Measurements from ENCODE around the gene SRSF10.
A peak's percentile ranks its signal among the peaks of the same experiment; 100 is the strongest.

The SRSF10 gene

DNA sequence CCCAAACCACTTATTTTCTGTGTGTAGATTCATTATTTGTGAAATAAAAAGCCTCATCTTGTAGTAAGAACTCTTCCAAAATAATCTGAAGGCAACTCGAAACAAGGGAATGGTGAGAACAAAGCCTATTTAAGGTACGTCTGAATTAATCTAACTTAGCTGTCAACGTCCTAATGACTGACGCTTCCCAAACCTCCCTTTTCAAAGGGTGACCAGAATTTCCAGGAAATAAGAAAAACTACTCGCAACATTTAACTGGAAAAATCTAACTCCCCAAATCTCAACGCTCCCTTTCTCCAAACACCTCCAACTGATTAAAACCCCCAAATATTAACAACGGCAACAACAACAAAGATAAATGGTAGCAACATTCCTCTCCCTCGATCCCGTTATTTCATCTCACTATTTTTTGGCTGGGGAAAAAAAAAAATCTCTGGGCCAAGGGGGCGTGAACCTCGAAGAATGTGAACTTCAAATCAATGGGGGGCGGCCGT, 693 bp downstream of the SRSF10 start:
- ChIA-PET CTCF (interaction anchor here (0.7 to 4.5 kb wide), 4 partner anchors 25 to 162 kb away, joined by 3 to 21 read pairs (median 3); no protein-coding TSS in a partner anchor), POLR2A (interaction anchor here (0.6 to 2.1 kb wide), 10 partner anchors 19 to 201 kb away, joined by 3 to 24 read pairs (median 6); partner anchors contain the start of genes GALE, MYOM3, PITHD1 and PNRC2)
- Histone ChIP-seq H3K4me3 (ENCODE audit: low read depth, low read length) (peak overlapping the region; percentile 100), H3K9me3 (ENCODE audit: control insufficient read depth, insufficient read depth, low read depth, low read length) (no peaks in the 10 kb centered on the region), H3K4me1 (ENCODE audit: control insufficient read depth, insufficient read depth, low read length) (peaks cover 24% of the 10 kb centered on the region), H3K27ac (ENCODE audit: extremely low read depth, low read depth, low read length) (peak overlapping the region; percentile 96), H3K36me3 (ENCODE audit: control insufficient read depth in 2 of 2, insufficient read depth in 1 of 2, low read length in 2 of 2) (peaks cover 3 to 46% of the 10 kb centered on the region in 2 experiments)
- TF ChIP-seq SCRT1 (tag by site-specific recombination; IDR thresholded peaks at IDR 0.05; ENCODE audit: borderline replicate concordance), result no peak
- TF ChIP-seq KLF9 (tag by site-specific recombination; IDR thresholded peaks at IDR 0.05; ENCODE audit: low read depth), result peak; percentile 76
- TF ChIP-seq ZNF558 (tag by site-specific recombination; IDR thresholded peaks at IDR 0.05), result no peak
- no peak for TF ChIP-seq ZNF664 (tag by site-specific recombination; IDR thresholded peaks at IDR 0.05)
- no peak for TF ChIP-seq ZNF354C (tag by site-specific recombination; IDR thresholded peaks at IDR 0.05; ENCODE audit: borderline replicate concordance, low read depth)
- no peak for TF ChIP-seq ZNF223 (tag by site-specific recombination; IDR thresholded peaks at IDR 0.05)
- TF ChIP-seq MEIS1 (CRISPR knock-in tag; IDR thresholded peaks at IDR 0.05; ENCODE audit: borderline replicate concordance), result 0 out of 2 replicates have a peak, but pooled peaks have one; percentile 3
- TF ChIP-seq, protein P1, sequence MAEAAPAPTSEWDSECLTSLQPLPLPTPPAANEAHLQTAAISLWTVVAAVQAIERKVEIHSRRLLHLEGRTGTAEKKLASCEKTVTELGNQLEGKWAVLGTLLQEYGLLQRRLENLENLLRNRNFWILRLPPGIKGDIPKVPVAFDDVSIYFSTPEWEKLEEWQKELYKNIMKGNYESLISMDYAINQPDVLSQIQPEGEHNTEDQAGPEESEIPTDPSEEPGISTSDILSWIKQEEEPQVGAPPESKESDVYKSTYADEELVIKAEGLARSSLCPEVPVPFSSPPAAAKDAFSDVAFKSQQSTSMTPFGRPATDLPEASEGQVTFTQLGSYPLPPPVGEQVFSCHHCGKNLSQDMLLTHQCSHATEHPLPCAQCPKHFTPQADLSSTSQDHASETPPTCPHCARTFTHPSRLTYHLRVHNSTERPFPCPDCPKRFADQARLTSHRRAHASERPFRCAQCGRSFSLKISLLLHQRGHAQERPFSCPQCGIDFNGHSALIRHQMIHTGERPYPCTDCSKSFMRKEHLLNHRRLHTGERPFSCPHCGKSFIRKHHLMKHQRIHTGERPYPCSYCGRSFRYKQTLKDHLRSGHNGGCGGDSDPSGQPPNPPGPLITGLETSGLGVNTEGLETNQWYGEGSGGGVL (tag by site-specific recombination; IDR thresholded peaks at IDR 0.05), result no peak

DNA sequence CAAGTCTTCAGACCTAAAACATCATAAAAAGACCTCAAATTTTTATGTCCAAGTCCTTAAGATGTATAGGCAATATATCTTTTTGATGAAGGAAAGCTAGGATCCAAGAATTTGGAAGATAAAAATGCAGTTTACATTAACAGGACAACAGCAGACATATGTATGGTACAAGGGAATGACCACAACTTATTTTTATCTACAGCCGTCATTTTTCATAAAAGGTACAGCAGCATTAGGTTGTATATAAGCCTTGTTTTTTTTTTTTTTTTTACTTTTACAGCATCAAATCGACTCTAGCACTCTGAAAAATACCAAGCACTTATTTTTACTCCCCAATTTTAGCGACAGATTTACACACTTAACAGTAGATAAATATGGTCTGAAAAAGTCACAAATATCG, 1.3 kb downstream of the SRSF10 start:
- Histone ChIP-seq H3K36me3 (ENCODE audit: control insufficient read depth in 2 of 2, insufficient read depth in 1 of 2, low read length in 2 of 2) (peaks cover 8 to 53% of the 10 kb centered on the region in 2 experiments), H3K4me1 (ENCODE audit: control insufficient read depth, insufficient read depth, low read length) (peaks cover 21% of the 10 kb centered on the region), H3K9me3 (ENCODE audit: control insufficient read depth, insufficient read depth, low read depth, low read length) (no peaks in the 10 kb centered on the region), H3K4me3 (ENCODE audit: low read depth, low read length) (peak overlapping the region; percentile 100), H3K27ac (ENCODE audit: extremely low read depth, low read depth, low read length) (peak overlapping the region; percentile 96)
- POLR2A ChIA-PET, result interaction anchor here (2.1 kb wide), 1 partner anchor 25 kb away, joined by 10 read pairs; no protein-coding TSS in a partner anchor
- TF ChIP-seq, protein P2, sequence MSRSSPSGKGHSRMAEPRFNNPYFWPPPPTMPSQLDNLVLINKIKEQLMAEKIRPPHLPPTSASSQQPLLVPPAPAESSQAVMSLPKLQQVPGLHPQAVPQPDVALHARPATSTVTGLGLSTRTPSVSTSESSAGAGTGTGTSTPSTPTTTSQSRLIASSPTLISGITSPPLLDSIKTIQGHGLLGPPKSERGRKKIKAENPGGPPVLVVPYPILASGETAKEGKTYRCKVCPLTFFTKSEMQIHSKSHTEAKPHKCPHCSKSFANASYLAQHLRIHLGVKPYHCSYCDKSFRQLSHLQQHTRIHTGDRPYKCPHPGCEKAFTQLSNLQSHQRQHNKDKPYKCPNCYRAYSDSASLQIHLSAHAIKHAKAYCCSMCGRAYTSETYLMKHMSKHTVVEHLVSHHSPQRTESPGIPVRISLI (tag by site-specific recombination; IDR thresholded peaks at IDR 0.05), result peak; percentile 73; the same call in 1 of the 2 replicates
- TF ChIP-seq ZNF549 (tag by site-specific recombination; IDR thresholded peaks at IDR 0.05), result no peak
- CTCF ChIA-PET, result interaction anchor here (0.7 to 4.5 kb wide), 3 partner anchors 25 to 163 kb away, joined by 3 to 21 read pairs (median 3); no protein-coding TSS in a partner anchor

DNA sequence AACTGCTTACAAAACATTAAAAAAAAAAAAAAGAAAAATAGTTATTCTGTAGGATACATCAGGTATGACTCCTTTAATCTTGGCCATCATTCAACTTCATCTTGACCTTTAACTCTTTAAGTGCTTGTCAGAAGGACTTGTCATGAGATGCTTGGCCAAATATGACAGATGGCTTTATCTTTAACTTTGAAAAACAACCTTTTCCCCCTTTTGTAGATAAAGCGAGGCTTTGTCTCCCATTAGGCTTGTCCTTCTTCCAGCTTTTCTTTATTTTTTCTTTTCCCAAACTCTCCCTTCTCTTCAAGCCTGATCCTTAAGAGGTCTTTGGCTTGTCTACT, 2.3 kb downstream of the SRSF10 start:
- Histone ChIP-seq H3K4me1 (ENCODE audit: control insufficient read depth, insufficient read depth, low read length) (peaks cover 21% of the 10 kb centered on the region), H3K27ac (ENCODE audit: extremely low read depth, low read depth, low read length) (no peak overlapping the region), H3K36me3 (ENCODE audit: control insufficient read depth in 2 of 2, insufficient read depth in 1 of 2, low read length in 2 of 2) (peaks cover 12 to 62% of the 10 kb centered on the region in 2 experiments), H3K9me3 (ENCODE audit: control insufficient read depth, insufficient read depth, low read depth, low read length) (no peaks in the 10 kb centered on the region), H3K4me3 (ENCODE audit: low read depth, low read length) (peak overlapping the region; percentile 100)
- ChIA-PET POLR2A (no interaction called here), CTCF (interaction anchor here (0.6 to 4.5 kb wide), 3 partner anchors 11 to 49 kb away, joined by 3 to 21 read pairs (median 4); no protein-coding TSS in a partner anchor)
- TF ChIP-seq EGR2 (tag by site-specific recombination; IDR thresholded peaks at IDR 0.05; ENCODE audit: low read depth), result no peak
- TF ChIP-seq ZNF558 (tag by site-specific recombination; IDR thresholded peaks at IDR 0.05), result no peak
- no peak for TF ChIP-seq ZNF555 (tag by site-specific recombination; conservative IDR thresholded peaks at IDR 0.05)
- TF ChIP-seq ZNF146 (tag by site-specific recombination; IDR thresholded peaks at IDR 0.05), result no peak
- TF ChIP-seq ZXDB (tag by site-specific recombination; IDR thresholded peaks at IDR 0.05), result 0 out of 2 replicates have a peak, but pooled peaks have one; percentile 10
- TF ChIP-seq, protein P3, sequence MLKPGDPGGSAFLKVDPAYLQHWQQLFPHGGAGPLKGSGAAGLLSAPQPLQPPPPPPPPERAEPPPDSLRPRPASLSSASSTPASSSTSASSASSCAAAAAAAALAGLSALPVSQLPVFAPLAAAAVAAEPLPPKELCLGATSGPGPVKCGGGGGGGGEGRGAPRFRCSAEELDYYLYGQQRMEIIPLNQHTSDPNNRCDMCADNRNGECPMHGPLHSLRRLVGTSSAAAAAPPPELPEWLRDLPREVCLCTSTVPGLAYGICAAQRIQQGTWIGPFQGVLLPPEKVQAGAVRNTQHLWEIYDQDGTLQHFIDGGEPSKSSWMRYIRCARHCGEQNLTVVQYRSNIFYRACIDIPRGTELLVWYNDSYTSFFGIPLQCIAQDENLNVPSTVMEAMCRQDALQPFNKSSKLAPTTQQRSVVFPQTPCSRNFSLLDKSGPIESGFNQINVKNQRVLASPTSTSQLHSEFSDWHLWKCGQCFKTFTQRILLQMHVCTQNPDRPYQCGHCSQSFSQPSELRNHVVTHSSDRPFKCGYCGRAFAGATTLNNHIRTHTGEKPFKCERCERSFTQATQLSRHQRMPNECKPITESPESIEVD (tag by site-specific recombination; IDR thresholded peaks at IDR 0.05), result peak; percentile 88
- TF ChIP-seq, protein P4, sequence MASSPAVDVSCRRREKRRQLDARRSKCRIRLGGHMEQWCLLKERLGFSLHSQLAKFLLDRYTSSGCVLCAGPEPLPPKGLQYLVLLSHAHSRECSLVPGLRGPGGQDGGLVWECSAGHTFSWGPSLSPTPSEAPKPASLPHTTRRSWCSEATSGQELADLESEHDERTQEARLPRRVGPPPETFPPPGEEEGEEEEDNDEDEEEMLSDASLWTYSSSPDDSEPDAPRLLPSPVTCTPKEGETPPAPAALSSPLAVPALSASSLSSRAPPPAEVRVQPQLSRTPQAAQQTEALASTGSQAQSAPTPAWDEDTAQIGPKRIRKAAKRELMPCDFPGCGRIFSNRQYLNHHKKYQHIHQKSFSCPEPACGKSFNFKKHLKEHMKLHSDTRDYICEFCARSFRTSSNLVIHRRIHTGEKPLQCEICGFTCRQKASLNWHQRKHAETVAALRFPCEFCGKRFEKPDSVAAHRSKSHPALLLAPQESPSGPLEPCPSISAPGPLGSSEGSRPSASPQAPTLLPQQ (tag by site-specific recombination; IDR thresholded peaks at IDR 0.05), result no peak
- no peak for TF ChIP-seq ZNF214 (tag by site-specific recombination; IDR thresholded peaks at IDR 0.05; ENCODE audit: borderline replicate concordance)
- 0 out of 2 replicates have a peak, but pooled peaks have one; percentile 10 for TF ChIP-seq TCF7L2 (IDR thresholded peaks at IDR 0.05; ENCODE audit: borderline replicate concordance, low read depth, low read length)
- TF ChIP-seq PRDM1 (tag by site-specific recombination; IDR thresholded peaks at IDR 0.05), result peak; percentile 45; the same call in 1 of the 2 replicates
- TF ChIP-seq ZNF530 (tag by site-specific recombination; IDR thresholded peaks at IDR 0.05; ENCODE audit: low read depth), result no peak
- TF ChIP-seq ZNF138 (tag by site-specific recombination; IDR thresholded peaks at IDR 0.05; ENCODE audit: borderline replicate concordance), result no peak
- no peak for TF ChIP-seq ZNF514 (tag by site-specific recombination; IDR thresholded peaks at IDR 0.05)
- TF ChIP-seq, protein P5, sequence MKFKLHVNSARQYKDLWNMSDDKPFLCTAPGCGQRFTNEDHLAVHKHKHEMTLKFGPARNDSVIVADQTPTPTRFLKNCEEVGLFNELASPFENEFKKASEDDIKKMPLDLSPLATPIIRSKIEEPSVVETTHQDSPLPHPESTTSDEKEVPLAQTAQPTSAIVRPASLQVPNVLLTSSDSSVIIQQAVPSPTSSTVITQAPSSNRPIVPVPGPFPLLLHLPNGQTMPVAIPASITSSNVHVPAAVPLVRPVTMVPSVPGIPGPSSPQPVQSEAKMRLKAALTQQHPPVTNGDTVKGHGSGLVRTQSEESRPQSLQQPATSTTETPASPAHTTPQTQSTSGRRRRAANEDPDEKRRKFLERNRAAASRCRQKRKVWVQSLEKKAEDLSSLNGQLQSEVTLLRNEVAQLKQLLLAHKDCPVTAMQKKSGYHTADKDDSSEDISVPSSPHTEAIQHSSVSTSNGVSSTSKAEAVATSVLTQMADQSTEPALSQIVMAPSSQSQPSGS (tag by site-specific recombination; IDR thresholded peaks at IDR 0.05; ENCODE audit: low read depth), result no peak
